Astrocyte (in vitro differentiated cells and primary cell): ENCODE measurements around the gene COL9A3. TPM values are rescaled to one million over a fixed set of nuclear protein-coding genes. Genes with fewer than 3 reads are reported as not detected.

Experiments
- DNase-seq: peaks from one replicate; pipeline ENCODE4 v3.0.0-alpha.2; 2010; ENCODE audit warnings: low read depth
- FAIRE-seq: peaks from 2 replicates; lab custom pipeline; 2011; peaks lifted over from hg19 to GRCh38; lab: Jason Lieb, UNC
- H2AFZ ChIP-seq: 2 replicates; pipeline ENCODE4 v1.6.0; 2012; ENCODE audit warnings: low read depth, low read length, inconsistent platforms
- H3K27ac ChIP-seq: 2 replicates; pipeline ENCODE4 v1.5.1; 2011; ENCODE audit warnings: low read depth, low read length, inconsistent platforms
- H3K27me3 ChIP-seq: 2 replicates; pipeline ENCODE4 v1.6.0; 2011; ENCODE audit warnings: low read length, inconsistent platforms; ENCODE audit not compliant: insufficient read depth
- H3K36me3 ChIP-seq: 2 replicates; pipeline ENCODE4 v1.5.1; 2011; ENCODE audit warnings: low read length, inconsistent platforms; ENCODE audit not compliant: insufficient read depth
- H3K4me1 ChIP-seq: 2 replicates; pipeline ENCODE4 v1.5.1; 2011; ENCODE audit warnings: low read length, inconsistent platforms; ENCODE audit not compliant: insufficient read depth
- H3K4me2 ChIP-seq: 2 replicates; pipeline ENCODE4 v1.6.0; 2012; ENCODE audit warnings: low read length, inconsistent platforms
- H3K4me3 ChIP-seq: 2 replicates; pipeline ENCODE4 v1.5.1; 2011; ENCODE audit warnings: low read depth, mild to moderate bottlenecking, low read length, inconsistent platforms; ENCODE audit not compliant: insufficient read depth
- H3K79me2 ChIP-seq: 2 replicates; pipeline ENCODE4 v1.6.0; 2012; ENCODE audit warnings: mild to moderate bottlenecking, low read length, inconsistent platforms; ENCODE audit not compliant: insufficient read depth
- H3K9ac ChIP-seq: 2 replicates; pipeline ENCODE4 v1.6.0; 2012; ENCODE audit warnings: mild to moderate bottlenecking, low read length, inconsistent platforms
- H3K9me3 ChIP-seq: 2 replicates; pipeline ENCODE4 v1.5.1; 2012; ENCODE audit warnings: low read depth, mild to moderate bottlenecking, low read length, inconsistent platforms; ENCODE audit not compliant: insufficient read depth
- H4K20me1 ChIP-seq: 2 replicates; pipeline ENCODE4 v1.6.0; 2012; ENCODE audit warnings: low read length, inconsistent platforms; ENCODE audit not compliant: insufficient read depth
- H3K27ac Mint-ChIP-seq: one replicate; pipeline ENCODE4 v1.8.0; 2021; ENCODE audit warnings: mild to moderate bottlenecking, mixed read lengths; ENCODE audit not compliant: unreplicated experiment
- H3K27me3 Mint-ChIP-seq: one replicate; pipeline ENCODE4 v1.8.0; 2021; ENCODE audit warnings: low read depth, mixed read lengths; ENCODE audit not compliant: unreplicated experiment
- H3K36me3 Mint-ChIP-seq: one replicate; pipeline ENCODE4 v1.8.0; 2021; ENCODE audit warnings: low read depth, mixed read lengths; ENCODE audit not compliant: unreplicated experiment
- H3K4me1 Mint-ChIP-seq: one replicate; pipeline ENCODE4 v1.8.0; 2021; ENCODE audit warnings: low read depth, mixed read lengths; ENCODE audit not compliant: unreplicated experiment
- H3K4me3 Mint-ChIP-seq: one replicate; pipeline ENCODE4 v1.8.0; 2021; ENCODE audit warnings: mild to moderate bottlenecking, moderate library complexity, mixed read lengths; ENCODE audit not compliant: unreplicated experiment
- H3K9me3 Mint-ChIP-seq: one replicate; pipeline ENCODE4 v1.8.0; 2021; ENCODE audit warnings: mild to moderate bottlenecking, mixed read lengths; ENCODE audit not compliant: unreplicated experiment
- CTCF ChIP-seq: IDR thresholded peaks from 2 replicates; pipeline ENCODE4 v1.5.1; 2011; ENCODE audit warnings: low read depth, mild to moderate bottlenecking, inconsistent platforms, low read length, moderate library complexity; ENCODE audit not compliant: insufficient read depth
- EZH2 ChIP-seq: IDR thresholded peaks from 2 replicates; pipeline ENCODE4 v1.6.1; 2012; ENCODE audit warnings: mild to moderate bottlenecking, low read length, inconsistent platforms; ENCODE audit not compliant: insufficient read depth
- total RNA-seq: library from RNA; stranded (reverse); gene quantifications from 2 replicates; pipeline ENCODE4 v1.2.1, GENCODE V29; 2021

The COL9A3 gene
- total RNA-seq, 1 donor from 2014 or later, result 43.0 TPM

GRCh38 chr20:62827311-62828038, 10.6 kb downstream of the COL9A3 start:
- peaks cover 9% of the 10 kb centered on the region for H3K4me1 ChIP-seq
- Mint-ChIP-seq H3K27me3 (no peaks in the 10 kb centered on the region), H3K36me3 (peaks cover 2% of the 10 kb centered on the region), H3K27ac (no peak overlapping the region), H3K4me3 (no peak overlapping the region), H3K4me1 (peaks cover 9% of the 10 kb centered on the region), H3K9me3 (no peaks in the 10 kb centered on the region)
- no peaks in the 10 kb centered on the region for H3K36me3 ChIP-seq
- no peak overlapping the region for H3K27ac ChIP-seq
- H2AFZ ChIP-seq, result no peak overlapping the region
- H3K9me3 ChIP-seq, result no peaks in the 10 kb centered on the region
- TF ChIP-seq EZH2 (no peak), CTCF (no peak)
- H3K27me3 ChIP-seq, result no peaks in the 10 kb centered on the region
- H3K9ac ChIP-seq, result no peak overlapping the region
- DNase-seq (no peak), FAIRE-seq (no peak)
- no peak overlapping the region for H3K4me2 ChIP-seq
- no peak overlapping the region for H3K4me3 ChIP-seq
- H3K79me2 ChIP-seq, result no peaks in the 10 kb centered on the region
- H4K20me1 ChIP-seq, result no peaks in the 10 kb centered on the region

GRCh38 chr20:62828051-62828450, 11.2 kb downstream of the COL9A3 start:
- DNase-seq (no peak), FAIRE-seq (no peak)
- Histone ChIP-seq H2AFZ (no peak overlapping the region), H3K9me3 (no peaks in the 10 kb centered on the region), H3K27ac (no peak overlapping the region), H3K4me2 (no peak overlapping the region), H3K27me3 (no peaks in the 10 kb centered on the region), H4K20me1 (no peaks in the 10 kb centered on the region), H3K4me3 (no peak overlapping the region), H3K36me3 (no peaks in the 10 kb centered on the region), H3K9ac (no peak overlapping the region), H3K79me2 (no peaks in the 10 kb centered on the region), H3K4me1 (peaks cover 9% of the 10 kb centered on the region)
- H3K9me3 Mint-ChIP-seq, result no peaks in the 10 kb centered on the region
- peaks cover 6% of the 10 kb centered on the region for H3K4me1 Mint-ChIP-seq
- TF ChIP-seq EZH2 (no peak), CTCF (no peak)
- no peak overlapping the region for H3K27ac Mint-ChIP-seq
- H3K36me3 Mint-ChIP-seq, result peaks cover 2% of the 10 kb centered on the region
- H3K27me3 Mint-ChIP-seq, result no peaks in the 10 kb centered on the region
- no peak overlapping the region for H3K4me3 Mint-ChIP-seq

- no peak overlapping the region for H2AFZ ChIP-seq
- H3K9me3 Mint-ChIP-seq, result no peaks in the 10 kb centered on the region
- H3K27ac Mint-ChIP-seq, result no peak overlapping the region
- H3K4me1 Mint-ChIP-seq, result peaks cover 5% of the 10 kb centered on the region
- no peak overlapping the region for H3K4me3 Mint-ChIP-seq
- H3K27me3 ChIP-seq, result no peaks in the 10 kb centered on the region
- no peak overlapping the region for H3K9ac ChIP-seq
- no peak for TF ChIP-seq EZH2
- TF ChIP-seq CTCF, result no peak
- no peak overlapping the region for H3K27ac ChIP-seq
- H3K4me1 ChIP-seq, result peaks cover 6% of the 10 kb centered on the region
- no peaks in the 10 kb centered on the region for H3K27me3 Mint-ChIP-seq
- H3K79me2 ChIP-seq, result no peaks in the 10 kb centered on the region
- no peak for FAIRE-seq
- no peaks in the 10 kb centered on the region for H3K36me3 ChIP-seq
- peaks cover 2% of the 10 kb centered on the region for H3K36me3 Mint-ChIP-seq
- DNase-seq, result no peak
- H3K4me3 ChIP-seq, result no peak overlapping the region
- no peak overlapping the region for H3K4me2 ChIP-seq
- no peaks in the 10 kb centered on the region for H3K9me3 ChIP-seq
- no peaks in the 10 kb centered on the region for H4K20me1 ChIP-seq
These were observed 11.8 kb downstream of the COL9A3 start for GRCh38 chr20:62828511-62829230.
